NCI-H345 (cell line): ENCODE data around the gene SYPL1.
"Not testable (repeated sequence)": the region's sequence is repeated elsewhere in the genome, so short reads cannot be mapped to it uniquely, and the experiment has no call there.

Source experiments
- DNase-seq: peaks from one replicate; lab custom pipeline; 2025; lab: John Stamatoyannopoulos, UW

SYPL1 gene

DNA sequence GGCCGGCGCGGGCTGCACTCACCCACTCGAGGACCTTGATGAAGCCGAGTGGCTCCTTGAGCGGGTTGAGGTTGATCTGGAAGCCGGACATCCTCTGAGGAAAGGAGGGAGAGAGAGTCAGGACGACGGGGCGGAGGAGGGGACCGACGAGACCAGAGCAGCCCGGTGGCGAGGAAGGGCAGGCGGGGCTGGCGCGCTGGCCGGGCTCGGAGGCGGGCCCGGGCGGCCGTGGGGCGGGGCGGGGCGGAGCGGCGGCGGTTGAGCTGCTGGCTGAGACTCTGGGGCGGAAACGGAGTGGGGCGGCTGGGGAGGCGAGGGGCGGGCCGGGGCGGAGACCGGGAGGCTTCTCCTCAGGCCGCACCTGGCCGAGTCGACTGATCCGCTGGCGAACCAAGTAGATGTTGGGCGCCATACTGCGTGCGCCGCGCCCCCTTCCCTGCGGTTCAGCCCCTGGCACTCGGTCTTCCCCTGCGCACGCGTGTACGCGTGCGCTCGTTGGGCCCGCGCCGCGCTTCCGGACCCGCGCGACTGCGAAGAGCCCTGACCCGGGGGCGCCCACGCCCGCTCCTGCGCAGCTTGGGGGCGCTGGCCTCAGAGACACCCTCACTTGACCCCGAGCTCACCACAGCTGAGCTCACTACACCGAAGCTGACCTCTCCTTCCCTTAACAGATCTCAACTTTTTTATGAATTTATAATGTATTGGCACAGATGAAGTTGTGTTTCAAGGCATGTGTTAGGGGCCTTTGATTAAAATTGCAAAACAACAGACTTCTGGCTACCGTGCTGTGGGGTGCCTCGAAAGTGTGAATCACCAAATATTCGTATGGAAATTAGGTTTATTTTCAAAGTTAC, at the start of gene SYPL1:
TSS of gene SYPL1 (minus strand) at position 195 of the 854 bp plus-strand sequence. CDS start at position 91, 104 bp downstream.
- DNase-seq: peak; percentile 95

DNA sequence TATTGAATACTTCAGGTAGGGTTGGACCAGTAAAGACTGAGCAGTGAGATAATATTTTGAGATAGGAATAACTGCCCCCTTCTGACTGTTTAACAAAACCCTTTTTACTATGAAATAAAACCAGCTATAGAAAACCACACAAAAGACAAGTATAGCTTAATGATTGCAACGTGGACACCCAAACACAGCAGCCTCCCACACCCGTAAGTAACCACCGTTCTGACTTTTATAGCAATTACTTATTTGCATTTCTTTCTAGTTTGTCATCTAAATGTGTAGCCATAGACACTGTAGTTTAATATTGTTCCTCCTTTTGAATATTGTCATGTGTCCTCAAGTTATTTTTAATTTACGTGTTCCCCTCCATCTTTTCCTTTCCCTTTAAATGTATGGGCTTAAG, 42.9 kb upstream of the SYPL1 start:
- DNase-seq: no peak

DNA sequence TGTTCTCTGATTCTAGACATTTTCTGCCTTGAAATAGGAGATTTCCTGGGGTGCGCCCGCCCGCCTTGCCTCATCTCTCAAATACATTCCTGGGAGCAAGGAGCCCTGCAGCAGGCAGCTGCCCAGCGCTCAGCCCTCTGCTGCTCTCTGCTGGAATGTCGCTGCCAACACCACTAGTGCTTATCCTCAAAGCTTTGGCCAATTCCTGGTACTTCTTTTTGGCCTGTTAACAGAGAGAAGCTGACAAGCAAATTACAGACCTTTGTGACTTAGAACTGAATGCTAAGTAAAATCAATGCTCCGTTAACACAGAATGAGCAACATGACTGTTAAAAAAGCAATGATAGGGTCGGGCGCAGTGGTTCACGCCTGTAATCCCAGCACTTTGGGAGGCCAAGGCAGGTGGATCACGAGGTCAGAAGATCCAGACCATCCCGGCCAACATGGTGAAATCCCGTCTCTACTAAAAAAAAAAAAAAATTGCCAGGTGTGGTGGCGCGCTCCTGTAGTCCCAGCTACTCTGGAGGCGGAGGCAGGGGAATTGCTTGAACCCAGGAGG, 41.9 kb upstream of the SYPL1 start:
- DNase-seq: peak; percentile 67

DNA sequence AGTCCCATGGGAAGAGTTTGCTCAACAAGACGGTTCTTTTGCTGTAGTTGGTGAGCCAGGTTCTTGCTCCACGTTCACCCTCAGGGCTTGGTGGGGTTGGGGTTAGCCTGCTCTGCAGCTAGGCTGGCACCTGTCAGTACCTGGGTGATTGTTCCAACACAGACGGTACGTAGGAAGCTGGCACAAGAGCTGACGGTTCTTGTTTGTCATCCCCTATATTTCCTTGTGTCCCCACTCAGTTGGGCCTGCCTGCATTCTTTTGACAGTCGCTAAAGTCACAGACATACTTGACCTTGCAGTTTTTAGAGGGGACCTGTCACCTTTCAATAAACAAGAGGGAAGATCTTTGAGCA, 40.2 kb upstream of the SYPL1 start:
- DNase-seq: no peak

DNA sequence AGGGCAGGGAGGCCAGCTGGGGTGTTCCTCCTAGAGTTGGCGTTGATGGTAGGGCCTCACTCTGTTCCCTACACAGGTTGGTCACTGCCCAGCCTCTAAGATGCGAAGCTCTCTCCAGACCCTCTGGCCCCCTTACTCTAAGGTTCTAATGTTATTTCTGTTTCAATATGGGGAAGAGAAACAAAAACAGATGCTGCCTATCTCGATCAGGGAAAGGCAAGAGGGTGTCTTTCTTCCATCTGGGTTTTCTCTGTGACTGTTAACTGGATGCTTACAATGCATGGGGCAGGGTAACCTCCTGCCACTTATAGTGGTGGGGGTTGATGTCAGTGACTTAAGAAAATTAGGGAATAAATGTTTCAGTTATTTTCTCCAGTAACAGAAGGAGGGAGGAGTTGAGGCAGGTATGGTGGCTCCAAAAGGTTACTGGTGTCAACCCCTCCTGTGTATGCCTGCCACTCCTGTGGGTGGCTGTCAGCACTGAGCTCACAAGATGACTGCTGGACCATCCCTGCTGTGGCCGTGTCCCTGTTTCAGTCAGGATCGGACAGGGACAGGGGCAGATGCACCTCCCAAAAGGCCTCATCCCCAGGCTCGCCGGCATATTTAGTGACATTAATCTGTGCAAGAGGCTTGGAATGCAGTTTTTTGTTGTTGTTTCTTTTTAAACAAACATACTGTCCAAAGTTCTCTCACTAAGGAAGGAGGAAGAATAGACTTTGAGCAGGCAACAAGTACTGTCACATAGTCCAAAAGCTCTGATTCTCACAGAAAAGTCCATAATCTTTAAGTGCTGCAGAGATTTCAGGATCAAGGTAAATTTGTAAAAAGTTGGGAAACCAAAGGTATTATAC, 39.6 kb upstream of the SYPL1 start:
- DNase-seq: no peak

DNA sequence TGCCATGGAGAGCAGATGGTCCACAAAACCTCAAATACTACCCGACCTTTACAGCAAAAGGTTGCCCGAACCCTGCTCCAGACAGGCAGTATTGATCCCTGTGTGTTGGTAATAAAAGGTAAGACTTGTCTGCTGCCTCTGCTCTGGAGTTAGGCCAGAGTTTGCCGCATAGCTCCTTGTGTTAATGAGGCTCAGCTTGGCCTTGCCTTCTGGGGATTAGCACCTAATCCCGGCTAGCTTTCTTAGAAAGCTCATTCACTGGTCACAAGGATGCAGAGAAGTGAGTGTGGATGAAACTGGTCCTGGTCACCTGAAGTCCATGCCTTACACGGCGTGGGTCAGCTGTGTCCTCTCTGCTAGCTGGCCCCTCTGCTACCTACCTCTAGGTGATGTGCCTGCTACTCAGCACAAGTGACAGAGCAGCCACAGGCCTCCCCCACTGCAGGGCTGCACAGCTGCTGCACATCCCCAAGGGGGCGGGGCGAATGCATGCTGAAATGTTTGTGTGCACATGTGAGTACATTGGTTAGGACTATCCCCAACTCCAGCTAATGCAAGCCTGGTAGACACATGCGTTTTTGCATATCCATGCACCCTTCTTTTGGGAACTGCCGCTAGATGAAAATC, 31.7 kb upstream of the SYPL1 start:
- no peak for DNase-seq

DNA sequence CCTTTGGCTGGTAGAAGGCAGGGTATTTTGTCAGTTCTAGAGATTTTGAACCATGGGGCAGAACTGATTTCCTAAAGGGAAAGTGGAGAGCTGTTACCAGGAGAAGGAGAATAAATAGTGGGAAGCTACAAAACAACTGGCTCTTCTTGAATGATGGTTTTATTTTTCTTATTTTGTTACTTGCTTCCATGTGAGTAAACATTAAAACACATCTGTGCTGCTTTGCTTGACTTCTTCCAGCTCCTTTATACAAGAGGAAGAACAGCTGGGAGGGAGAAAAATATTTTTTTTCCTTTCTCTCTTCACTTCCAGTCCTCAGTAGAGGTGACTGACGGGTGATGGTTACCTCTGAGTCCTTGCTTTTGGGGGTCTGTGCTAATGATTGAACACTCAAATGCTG, 30.0 kb upstream of the SYPL1 start:
- no peak for DNase-seq

DNA sequence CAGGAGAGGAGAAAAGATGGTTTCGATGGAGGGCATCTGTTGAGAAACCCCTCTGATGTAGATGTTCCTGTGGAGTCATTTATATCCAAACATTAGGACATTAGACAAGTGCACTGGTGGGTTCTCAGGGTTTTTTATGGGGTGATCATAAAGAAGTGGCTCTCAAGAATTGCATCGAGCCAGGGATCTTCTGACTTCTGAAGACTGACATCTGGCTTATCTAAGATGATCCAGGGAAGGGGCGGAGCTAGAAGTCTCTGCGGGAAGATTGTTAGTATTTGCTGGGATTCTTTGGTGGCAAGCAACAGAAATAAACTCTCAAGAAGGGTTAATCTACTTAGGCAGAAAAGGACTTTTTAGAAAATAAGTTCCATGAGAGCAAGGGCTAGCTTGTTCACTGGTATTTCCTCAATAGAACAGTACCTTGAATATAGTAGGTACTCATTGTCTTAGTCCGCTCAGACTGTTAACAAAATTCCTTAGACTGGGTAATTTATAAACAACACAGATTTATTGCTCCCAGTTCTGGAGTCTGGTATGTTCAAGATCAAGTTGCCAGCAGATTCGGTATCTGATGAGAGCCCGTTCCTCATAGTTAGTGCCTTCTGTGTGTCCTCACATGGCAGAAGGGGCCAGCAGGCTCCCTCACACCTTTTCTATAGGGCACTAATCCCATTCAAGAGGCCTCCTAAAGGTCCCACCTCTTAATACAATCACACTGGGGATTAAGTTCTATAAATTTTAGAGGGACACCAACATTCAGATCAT, 28.5 kb upstream of the SYPL1 start:
- DNase-seq: no peak

DNA sequence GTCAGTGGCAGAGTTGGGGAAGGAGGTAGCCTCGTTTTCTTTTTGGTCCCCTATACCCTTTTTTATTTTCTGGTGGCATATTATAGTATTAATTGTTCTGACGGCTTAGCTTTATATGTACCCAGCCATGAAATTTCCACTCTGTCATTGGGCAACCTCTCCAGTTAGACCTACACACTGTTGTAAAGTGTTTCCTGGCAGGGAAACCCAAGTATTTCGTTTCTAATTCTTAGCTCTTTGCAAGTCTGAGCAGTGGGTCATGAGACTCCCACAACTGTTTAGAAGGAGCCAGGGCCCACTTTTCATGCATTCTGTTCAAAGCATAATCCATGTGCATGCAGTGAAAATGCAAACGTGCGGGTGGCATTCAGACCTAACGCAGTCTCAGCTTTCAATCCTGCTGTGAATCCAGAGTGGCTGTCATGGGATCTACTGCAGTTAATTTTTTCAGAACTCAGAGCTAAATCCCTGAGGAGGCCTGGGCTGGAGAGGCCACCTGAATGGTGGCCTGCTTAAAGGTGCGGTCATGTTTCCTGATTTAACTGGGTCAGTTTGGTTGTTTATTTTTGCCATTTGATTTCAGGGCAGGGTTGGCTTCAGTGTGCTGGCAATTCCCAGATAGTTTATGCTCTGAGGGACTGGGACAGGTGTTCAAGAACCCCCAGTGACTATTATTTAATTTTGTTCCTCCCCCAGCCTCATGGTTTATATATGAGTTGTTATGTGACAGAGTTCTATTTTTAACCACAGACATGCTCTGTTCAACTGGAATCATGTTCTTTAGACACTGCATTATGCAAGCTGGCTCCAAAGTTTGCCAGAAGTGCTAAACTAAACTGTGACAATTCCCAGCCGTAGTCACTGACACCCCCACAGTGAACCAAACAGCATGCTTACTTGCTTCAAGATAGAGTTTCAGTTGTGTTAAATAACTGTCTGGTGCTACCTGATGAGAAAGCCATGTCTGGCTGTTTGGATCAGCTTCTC, 27.4 kb upstream of the SYPL1 start:
- peak; percentile 67 for DNase-seq

DNA sequence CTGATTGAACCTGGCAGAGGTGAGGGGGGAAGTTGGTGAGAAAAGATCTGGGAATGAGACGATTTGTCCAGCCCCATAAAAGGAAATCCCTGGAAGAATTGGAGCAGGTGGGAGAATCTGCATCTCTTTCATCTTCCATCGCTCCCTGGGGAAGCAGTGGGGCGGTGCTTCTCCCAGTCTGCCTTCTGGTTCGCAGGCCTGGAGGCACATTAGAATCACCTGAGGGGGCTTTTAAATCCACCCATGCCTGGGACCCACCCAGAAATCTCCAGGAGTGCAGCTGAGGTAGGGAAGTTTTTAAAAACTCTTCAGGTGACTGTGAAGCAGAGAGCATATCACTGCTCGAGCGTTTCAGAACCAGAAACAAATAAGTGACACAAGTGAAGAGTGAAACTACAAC, 26.7 kb upstream of the SYPL1 start:
- DNase-seq: no peak

DNA sequence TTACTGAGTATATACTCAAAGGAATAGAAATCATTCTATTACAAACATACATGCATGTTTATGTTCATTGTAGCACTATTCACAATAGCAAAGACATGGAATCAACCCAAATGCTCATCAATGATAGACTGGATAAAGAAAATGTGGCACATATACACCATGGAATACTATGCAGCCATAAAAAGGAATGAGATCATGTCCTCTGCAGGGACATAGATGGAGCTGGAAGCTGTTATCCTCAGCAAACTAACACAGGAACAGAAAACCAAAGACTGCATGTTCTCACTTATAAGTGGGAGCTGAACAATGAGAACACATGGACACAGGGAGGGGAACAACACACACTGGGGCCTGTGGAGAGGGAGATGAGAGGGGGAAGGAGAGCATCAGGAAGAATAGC, 26.1 kb upstream of the SYPL1 start:
- not testable (repeated sequence) for DNase-seq

DNA sequence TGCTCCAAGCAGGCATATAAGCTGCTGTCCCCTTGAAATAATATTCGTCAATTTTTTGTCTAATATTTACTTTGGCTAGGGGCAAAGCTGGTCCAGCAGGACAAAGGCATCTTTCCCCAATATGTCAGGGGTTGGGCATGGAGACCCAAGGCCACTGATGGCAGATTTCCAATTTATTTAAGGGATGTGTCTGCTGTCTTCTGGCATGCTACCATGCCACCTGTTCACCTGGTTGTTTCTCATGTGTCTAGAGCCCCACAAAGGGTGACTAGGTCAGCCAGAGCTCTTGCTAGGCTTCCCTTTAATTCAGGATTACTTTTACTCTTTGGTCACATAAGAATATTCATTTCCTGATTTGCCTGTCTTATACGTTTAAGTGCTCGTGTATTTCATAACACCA, 22.1 kb upstream of the SYPL1 start:
- DNase-seq: no peak

DNA sequence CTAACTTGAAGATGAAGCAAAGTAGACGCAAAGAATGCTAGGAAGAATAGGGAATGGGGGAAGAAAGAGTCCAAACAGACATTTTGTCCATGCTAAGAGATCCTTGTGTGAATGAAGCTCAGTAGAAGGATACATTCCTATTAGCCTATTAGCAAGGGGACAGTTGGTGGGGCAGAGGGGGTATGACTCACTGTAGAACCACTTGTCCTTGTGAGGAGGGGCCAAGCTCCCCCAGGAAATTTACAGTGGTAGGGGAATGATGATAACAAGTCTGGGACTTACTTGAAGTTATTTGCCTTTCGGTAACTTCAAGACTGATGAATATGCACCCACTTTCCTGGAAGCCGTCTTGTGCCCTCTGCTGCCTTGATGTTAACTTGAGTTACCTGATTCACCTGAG, 17.2 kb upstream of the SYPL1 start:
- DNase-seq: no peak

DNA sequence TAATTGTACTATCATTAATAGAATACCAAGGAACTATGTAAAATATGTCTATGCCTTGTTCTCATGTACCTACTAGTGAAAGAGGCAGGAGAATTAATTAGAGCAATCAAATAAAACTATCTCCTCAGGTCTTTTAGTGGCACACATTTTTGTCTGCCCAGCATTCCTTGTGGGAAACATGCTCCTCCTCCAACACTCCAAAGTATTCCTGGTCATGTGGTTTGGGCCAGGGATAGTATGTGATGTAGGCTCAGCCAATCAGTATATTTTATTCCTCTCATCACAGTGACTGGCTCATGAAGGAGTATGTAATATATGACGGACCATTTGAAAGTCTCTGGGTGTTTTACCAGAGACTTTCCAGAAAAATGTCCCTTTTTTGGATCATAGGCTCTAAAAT, 16.7 kb upstream of the SYPL1 start:
- no peak for DNase-seq

DNA sequence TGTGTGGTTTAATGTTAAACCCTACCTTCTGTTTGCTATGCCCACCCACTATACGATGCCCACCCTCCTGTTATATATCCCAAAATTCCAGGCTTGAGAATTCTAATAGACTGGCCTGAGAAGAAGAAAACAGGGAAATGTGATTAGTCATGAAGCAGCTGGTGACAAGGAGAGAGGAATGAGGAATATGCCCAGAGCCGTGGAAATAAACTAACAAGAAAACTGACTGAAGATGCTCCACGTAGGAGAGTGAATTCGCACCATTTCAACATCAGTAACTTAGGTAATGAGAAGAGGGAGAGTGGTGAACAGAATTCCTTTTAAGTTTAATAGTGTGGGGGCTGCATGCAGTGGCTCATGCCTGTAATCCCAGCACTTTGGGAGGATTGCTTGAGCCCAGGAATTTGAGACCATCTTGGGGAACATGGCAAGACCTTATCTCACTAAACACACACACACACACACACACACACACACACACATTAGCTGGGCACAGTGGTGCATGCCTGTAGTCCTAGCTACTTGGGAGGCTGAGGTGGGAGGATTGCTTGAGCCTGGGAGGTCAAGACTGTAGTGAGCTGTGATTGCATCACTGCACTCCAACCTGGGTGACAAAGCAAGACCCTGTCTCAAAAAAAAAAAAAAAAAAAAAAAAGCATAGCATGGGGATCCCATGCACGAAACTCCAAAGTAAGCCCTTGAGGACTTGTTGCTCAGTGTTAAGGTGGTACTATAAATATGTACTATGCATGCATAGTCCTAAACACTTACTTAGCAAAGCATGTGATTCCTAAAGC, 16.1 kb upstream of the SYPL1 start:
- no peak for DNase-seq

DNA sequence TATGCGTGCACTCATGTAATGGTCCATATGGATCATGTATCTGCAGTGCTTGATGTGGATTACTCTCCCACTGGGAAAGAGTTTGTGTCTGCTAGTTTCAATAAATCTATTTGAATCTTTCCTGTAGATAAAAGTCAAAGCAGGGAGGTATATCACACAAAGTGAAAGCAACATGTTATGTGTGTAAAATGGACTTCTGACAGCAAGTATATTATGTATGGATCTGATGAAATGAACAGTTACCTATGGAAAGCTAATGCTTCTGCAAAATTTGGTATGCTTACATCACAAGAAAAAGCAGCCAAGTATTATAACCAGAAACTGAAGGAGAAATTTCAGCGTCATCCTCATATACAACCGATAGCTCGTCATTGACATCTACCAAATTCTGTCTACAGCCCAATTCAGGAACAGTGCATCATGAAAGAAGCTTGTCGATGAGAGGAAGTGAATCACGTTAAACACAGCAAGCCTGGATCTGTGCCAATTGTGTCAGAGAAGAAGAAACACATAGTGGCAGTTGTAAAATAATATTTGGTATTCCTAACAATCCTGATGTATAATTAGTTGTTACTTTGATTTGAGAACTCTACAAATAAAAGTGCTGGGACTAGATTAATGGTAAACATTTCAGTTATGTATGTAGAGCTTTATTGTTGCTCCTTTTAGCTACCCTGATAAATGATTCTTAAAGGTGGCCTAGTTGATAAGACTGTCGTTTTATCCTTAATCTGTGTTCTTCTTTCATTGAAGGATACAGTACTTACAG, 14.2 kb upstream of the SYPL1 start:
- peak; percentile 47 for DNase-seq

DNA sequence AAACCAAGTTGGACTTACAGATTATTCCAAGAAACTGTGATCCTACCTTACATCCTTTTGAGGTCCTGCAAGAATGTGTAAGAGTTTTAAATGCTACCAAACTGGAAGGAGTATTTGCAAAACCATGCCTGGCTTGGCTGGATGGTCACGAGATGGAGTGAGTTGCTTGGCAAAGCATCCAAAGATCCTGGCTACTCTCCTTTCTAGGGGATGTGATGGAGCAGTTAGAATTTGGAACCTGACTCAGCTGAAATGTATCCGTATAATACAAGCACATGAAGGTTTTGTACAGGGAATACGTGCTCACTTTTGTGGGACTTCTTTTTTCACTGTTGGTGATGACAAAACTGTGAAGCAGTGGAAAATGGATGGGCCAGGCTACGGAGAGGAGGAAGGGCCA, 13.3 kb upstream of the SYPL1 start:
- DNase-seq: no peak

DNA sequence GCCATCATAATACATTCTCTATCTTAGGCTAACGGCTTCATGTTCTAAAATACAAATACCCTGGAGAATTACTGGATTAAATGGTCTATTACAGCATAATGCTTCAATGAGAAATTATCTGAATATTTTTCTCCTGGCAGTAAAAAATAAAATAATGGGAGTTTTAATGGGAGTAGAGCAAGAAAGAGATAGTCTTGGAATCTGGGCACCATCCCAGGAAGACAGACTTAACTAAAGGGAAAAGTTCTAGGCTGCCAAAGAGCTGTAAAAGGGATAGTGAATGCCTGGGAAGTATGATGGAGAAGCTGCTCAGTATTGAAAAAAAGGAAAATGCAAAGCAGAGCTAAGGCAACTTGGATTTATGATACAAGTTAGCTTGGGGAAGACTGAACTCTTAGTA, 12.1 kb upstream of the SYPL1 start:
- no peak for DNase-seq

DNA sequence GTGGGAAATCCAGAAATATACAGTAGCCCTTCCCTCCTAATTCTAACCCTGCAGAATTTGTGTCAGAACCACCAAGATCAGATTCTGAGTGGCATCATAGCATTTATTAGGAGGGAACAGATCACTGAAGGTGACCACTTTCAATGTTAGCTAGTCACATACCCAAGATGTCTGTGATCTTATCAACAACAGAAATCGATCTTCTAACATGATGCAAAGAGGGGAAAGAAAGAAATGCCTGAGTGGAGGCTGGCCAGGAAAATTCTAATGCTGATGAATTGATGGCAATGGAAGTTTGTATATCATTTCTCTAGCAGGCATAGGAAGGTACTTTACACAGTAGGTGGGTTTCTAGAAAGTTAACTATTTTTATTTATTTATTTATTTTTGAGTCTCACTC, 10.6 kb upstream of the SYPL1 start:
- DNase-seq: no peak
